MV-4-11 (cell line): ENCODE data around the gene GNG11.

Experiments used
- DNase-seq: peaks from one replicate; lab custom pipeline; 2025; lab: John Stamatoyannopoulos, UW

Gene GNG11

GRCh38 chr7:93948106-93948505 is 26.6 kb downstream of the GNG11 start:
- no peak for DNase-seq

- no peak for DNase-seq
Observed at GRCh38 chr7:93948873-93949272, 27.3 kb downstream of the GNG11 start.

DNA sequence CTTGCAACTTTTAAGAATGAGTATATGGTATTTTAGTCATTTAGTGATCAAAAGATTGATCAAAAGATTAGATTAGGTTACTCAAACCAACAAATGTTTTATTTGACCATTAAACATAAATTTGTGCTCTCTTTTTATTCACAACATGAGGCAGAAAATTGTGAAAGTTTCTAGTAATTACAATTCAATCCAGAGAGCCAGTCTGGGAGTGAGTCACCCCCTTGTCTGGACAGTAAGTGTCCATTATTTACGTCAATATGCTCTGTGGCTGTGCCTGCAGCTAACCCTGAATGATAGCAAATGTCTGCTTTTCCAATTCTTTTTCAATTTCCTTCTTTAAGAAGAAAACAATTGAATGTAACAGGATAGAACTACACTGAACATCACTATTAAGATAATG is 27.9 kb downstream of the GNG11 start:
- no peak for DNase-seq

- no peak for DNase-seq
Observed at GRCh38 chr7:93955304-93955703, 33.8 kb downstream of the GNG11 start.

DNA sequence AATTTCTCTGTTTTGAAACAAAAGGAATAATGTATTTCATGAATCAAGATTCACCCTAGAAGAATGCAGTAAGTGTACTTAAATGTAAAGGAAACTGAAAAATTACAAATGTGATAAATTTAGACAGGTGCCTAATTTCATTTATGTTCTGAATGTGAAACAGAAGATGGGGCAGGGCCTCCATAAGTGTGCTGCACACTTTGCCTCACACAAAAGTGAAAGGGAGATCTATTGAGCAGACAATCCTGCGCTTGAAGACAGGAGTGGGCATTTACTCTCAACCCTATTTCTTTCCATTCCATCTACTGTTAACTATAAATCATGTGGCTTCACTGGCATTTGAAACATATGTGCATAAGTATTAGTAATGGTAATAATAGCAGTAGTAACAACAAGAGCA is 36.2 kb downstream of the GNG11 start:
- no peak for DNase-seq

GRCh38 chr7:93958216-93958615 is 36.7 kb downstream of the GNG11 start:
- no peak for DNase-seq

GRCh38 chr7:93958651-93959050 is 37.1 kb downstream of the GNG11 start:
- DNase-seq, result no peak

GRCh38 chr7:93960986-93961385 is 39.5 kb downstream of the GNG11 start:
- DNase-seq, result no peak

DNA sequence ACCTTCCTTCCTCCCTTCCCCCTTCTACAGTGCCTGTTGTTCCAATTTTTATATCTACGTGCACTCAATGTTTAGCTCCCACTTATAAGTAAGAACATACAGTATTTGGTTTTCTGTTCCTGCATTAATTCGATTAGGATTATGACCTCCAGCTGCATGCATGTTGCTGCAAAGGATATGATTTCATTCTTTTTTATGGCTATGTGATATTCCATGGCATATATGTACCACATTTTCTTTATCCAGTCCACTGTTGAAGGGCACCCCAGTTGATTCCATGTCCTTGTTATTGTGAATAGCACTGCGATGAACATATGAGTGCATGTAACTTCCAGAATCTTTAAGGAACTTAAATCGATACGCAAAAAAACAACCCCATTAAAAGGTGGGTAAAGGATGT is 42.7 kb downstream of the GNG11 start:
- DNase-seq, result no peak

GRCh38 chr7:93964813-93965212 is 43.3 kb downstream of the GNG11 start:
- no peak for DNase-seq

- no peak for DNase-seq
Observed at GRCh38 chr7:93968911-93969620, 47.5 kb downstream of the GNG11 start.

GRCh38 chr7:93972029-93972725 is 50.6 kb downstream of the GNG11 start:
- no peak for DNase-seq

DNA sequence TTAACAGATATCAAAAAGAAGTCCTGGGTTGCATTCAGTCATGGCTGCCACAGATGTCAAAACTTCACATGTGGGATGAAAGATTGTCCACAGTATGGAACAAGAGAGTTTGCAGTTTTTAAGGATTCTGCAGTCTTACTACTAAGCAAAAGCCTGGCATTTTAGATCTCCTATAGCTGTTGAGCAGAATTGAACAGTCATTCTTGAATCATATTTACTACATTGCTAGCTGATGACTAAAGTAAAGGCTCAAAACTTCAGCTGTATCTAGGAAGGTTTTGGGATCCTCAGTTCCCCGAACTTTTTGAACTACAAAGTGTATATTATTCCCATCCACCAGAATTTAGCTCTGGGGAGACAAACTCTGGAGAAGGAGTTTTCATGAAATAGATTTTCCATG is 51.6 kb downstream of the GNG11 start:
- no peak for DNase-seq

DNA sequence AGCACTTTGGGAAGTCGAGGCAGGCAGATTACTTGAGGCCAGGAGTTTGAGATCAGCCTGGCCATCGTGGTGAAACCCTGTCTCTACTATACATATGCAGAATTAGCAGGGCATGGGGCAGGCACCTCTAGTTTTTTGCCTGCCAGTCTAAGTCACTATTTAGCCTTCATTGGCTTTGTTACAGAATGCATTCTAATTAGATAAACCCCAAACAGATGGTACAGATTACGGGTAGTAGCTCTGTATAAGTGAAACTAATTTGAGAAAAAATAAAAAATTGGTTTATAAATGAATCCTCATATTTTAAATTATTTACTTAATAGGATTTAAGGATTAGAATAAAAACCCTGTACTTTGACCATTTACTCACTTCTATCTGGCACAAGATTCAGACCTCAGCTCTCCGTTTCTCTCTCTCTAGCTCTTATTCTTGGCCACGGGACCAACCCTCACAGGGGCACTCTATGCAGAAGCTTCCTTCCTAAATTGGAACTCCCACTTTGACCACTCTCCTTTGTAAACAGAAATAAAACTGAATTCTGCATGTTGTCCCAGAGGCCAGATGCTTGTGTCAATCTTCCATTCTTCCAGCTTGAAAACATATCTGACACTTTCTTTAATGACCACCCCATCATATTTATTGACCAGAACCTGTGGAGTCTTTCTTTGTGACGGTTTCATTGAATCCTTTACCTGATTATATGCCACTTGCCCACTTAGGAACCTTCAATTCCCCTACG is 55.8 kb downstream of the GNG11 start:
- no peak for DNase-seq
